ENCODE data around the gene NYAP1. TPM values are rescaled to one million over a fixed set of nuclear protein-coding genes. Genes with fewer than 3 reads are reported as not detected.

The NYAP1 gene
- total RNA-seq, 1 experiment from 2014 or later: 0.23 TPM

DNA sequence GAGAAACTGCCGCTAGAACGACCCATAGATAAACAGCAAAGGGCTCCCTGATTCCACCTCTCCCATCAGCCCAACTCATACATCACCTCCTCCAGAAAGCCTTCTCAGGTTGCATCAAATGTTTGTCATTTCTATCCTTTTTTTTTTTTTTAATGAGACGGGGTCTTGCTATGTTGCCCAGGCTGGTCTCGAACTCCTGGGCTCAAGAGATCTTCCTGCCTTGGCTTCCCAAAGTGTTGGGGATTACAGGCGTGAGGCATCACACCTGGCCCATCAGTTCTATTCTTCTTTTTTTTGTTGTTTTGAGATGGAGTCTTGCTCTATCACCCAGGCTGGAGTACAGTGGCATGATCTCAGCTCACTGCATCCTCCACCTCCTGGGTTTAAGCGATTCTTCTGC lies 26.7 kb upstream of the NYAP1 start:
- no peak for DNase-seq (ENCODE audit: low read depth)

DNA sequence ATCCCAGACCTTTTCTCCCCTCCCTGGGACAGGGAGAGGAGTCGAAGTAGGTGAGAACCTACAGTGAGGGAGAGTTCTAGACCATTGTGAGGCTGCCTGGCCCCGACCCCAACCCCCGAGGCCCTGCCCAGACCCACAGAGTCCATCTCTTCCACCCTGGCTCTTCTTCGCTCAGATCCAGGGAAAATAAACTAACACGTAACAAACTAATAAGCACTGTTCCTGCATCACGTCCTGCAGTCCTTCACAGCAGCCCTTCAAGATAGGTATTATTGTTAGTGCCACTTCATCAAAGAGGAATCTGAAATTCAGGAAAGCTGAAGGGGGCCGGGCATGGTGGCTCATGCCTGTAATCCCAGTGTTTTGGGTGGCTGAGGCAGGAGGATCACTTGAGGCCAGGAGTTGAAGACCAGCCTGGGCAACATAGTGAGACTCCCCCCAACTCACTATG lies 19.5 kb upstream of the NYAP1 start, which contains the start of gene SPACDR:
Gene SPACDR (minus strand): TSS at position 51 of the 451 bp plus-strand sequence. CDS start 235 bp downstream, outside the sequence.
- DNase-seq (ENCODE audit: low read depth): no peak

DNA sequence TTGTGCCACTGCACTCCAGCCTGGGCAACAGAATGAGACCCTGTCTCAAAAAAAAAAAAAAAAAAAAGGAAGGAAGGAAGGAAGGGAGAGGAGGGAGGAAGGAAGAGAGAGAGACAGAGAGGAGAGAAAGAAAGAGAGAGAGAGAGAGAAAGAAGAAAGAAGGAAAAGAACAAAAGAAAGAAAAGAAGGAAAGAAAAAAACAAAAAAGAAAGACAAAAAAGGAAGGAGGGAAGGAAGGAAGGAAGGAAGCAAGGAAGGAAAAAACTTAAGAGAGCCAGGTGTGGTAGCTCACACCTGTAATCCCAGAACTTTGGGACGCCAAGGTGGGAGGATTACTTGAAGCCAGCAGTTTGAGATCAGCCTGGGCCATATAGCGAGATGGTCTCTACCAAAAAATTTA lies 18.9 kb upstream of the NYAP1 start:
- DNase-seq (ENCODE audit: low read depth): no peak

DNA sequence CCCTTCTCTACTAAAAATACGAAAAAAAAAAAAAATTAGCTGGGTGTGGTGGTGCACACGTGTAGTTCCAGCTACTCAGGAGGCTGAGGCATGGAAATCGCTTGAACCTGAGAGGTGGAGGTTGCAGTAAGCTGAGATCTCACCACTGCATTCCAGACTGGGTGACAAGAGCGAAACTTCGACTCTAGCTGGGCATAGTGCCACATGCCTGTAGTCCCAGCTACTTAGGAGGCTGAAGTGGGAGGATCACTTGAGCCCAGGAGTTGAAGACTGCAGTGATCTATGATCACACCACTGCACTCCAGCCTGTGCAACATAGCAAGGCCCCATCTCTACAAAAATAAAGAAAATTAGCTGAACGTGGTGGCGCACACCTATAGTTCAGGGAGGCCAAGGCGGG lies 18.4 kb upstream of the NYAP1 start:
- DNase-seq (ENCODE audit: low read depth): no peak

DNA sequence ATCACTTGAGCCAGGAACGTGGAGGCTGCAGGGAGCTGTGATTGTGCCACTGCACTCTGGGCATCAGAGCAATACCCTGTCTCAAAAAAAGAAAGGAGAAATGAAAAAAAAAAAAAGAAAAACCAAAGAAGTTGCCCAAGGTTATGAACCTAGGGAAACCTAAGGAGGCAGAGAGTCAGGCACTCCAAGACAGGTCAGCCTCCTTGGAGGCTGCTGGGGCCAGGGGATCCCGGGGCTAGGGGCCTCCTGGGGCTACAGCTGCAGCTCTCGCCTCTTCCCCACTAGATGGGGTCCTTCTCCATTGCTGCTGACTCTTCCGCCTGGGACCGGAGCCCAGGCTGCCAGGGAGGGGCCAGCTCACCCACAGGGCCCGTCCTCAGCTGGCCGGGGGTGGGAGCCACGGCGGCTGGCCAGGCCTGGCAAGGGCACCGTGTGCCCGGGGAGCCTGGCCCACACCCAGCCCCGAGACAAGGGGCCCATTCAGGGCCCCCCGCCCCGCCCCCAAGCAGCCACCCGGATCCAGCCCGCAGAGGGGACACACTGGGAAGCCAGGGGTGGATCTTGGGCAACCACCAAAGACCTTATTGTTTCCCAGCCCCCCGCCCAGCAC lies 17.9 kb upstream of the NYAP1 start:
- DNase-seq (ENCODE audit: low read depth): peak; percentile 84

DNA sequence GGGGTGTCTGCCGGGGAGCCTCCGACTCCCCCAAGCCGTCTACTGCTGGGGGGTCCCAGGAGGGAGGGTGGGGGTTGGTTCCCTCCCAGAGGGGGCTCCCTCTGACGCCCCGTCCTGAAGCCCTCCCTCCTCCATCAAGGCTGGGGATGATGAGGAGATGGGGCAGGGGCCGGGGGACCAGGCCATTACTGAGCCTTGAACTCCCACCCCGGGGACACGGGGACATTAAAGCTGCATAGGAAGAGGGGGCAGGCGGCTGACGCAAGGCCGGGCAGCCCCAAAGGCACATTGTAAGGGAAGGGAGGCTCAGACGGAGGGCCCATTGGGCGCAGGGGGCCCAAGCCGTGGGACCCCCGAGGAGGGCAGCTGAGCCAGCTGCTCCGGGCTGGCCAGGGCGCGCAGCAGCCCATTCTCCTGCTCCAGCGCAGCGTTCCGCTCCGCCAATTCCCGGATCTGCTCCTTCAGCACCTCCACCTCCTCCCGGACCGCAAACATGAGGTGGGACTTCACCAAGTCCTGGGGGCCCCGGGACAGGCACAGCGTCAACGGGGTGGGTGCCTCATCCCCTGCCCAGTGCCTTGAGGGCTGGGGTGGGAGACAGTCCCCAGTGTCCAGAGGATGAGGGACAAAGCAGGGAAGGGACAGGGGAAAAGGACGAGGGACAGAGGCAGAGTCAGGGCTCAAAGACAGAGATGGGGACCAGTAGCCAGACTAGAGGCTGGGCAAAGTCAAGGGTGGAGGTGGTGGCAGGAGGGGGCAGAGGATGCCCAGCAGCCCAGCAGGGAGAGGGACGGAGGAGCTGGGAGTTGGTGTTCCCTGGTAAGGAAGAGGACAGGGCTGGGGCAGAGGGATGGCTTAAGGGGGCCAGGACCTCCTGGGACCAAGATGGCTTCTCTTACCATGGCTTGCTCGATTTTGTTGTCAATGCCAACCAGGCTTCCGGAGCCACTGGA lies 16.8 kb upstream of the NYAP1 start:
- DNase-seq (ENCODE audit: low read depth): no peak

DNA sequence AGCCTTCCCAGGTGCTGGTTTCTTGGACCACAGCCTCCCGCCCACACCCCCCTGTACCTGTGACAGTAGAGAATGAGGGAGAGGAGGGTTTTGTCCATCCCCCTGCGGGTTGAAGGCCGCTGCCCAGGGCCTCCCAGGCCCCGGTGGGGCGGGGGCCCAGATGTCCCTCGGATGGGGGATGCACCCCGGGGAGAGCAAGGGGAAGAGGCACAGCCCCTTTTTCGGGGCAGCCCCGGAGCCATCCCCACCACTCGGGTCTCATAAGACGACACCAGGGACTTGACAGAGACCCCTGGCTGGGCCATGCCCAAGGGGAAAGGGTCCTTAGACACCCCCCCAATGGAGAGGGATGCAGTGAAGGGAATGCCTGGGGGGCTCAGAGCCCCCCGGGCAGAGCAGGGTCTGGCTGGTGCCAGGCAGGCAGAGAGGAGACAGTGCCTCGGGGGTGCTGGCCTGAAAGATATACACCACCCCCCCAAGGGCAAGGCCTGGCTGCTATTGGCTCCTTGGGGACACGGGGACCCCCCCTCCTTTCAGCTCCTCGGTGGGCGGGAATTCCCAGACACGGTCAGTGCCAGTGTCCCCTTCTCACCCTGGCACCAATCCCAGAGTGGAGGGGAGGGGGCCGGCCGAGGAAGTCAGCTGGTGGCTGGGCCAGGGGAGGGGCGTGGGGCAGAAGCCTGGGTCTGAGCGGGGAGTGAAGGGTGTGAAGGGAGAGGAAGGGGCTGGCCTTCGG lies 15.9 kb upstream of the NYAP1 start:
- DNase-seq (ENCODE audit: low read depth): no peak

DNA sequence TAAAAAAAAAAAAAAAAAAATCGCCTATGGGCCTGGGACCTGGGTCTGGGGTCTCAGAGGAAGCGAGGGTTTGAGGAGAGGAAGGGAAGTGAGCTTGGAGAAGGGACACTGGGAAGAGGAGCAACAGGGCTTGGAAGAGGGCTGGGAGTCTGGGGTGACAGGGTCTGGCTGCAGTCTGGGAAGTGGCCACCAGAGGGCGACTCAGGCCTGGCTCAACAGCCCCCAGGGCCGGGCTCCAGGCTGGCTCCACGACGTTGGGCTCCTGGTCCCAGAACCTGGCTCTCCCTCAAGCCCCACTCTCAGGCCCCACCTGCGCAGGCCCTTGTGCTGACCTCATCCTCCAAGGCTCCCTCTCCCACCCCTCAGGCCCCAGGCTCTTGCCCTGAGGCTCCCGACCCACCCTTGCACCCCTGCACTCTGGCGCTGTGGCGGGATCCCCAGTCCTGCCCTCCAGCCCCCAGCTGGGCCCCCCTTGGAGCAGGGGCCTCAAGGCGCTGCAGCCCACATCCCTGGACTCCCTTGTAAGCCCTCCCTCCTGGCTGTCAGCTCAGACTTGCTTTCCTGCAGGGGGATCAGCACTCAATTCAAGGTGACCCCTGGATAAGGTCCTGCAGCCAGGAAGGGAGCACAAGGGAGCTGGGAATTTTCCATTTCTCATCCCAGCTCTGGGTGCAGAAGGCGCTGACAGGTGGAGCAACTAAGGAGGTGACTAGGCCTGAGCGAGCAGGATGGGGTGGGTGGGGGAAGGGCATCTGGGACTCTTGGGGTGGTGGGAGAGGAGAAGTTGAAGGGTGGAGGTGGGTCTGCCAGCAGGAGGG lies 14.3 kb upstream of the NYAP1 start:
- DNase-seq (ENCODE audit: low read depth): peak; percentile 61

DNA sequence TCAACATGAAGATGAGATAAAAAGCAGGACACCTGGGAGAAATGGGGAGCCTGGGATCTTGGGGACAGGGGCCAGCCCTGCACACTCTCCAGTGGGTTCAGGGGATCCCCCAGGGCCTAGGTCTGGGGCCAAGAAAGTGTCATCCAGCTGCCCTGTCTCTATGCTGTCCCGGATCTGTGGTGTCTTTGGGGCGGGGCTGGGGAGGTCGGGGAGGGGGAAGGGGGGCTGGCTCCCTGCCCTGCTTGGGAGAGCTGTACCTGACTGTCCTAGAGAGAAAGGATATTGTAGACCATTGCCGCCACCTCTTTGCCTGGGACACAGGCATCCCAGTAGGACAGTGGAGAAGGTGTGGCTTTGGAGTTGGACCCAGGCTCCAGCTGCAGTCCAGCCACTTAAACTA lies 12.7 kb upstream of the NYAP1 start:
- DNase-seq (ENCODE audit: low read depth): no peak

DNA sequence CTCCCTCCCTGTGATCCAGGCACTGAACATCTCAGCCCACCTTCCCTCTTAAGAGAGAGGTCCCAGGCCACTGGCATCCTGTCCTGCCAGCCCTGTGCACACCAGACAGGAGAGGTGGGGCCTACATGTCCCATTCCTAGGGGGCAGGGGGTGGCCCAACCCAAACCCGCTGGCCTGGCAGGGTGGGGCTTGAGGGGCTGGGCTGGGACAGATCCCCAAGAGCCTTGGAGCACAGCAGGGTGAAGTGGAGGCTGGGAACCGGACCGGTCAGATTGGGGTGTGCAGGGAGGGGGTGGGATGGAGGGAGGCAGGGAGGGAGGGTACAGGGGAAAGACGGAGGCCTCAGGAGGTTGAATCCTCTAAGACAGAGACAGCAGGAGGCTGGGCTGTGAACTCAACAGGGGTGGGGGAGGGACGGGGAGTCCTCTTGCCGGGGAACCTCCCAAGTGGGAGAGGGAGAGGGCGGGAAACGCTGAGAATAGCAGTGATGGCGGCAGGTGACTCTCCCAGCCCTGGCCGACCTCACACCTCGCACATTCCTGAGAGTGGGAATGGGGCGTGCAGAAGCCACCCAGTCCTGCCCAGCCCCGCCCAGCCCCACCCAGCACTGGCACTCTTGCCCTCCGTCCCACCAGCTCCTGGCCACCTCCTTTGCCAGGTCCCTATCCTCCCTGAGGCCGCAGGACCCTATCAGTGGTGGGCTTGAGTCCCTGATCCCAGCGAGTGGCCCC lies 11.4 kb upstream of the NYAP1 start:
- DNase-seq (ENCODE audit: low read depth): no peak

DNA sequence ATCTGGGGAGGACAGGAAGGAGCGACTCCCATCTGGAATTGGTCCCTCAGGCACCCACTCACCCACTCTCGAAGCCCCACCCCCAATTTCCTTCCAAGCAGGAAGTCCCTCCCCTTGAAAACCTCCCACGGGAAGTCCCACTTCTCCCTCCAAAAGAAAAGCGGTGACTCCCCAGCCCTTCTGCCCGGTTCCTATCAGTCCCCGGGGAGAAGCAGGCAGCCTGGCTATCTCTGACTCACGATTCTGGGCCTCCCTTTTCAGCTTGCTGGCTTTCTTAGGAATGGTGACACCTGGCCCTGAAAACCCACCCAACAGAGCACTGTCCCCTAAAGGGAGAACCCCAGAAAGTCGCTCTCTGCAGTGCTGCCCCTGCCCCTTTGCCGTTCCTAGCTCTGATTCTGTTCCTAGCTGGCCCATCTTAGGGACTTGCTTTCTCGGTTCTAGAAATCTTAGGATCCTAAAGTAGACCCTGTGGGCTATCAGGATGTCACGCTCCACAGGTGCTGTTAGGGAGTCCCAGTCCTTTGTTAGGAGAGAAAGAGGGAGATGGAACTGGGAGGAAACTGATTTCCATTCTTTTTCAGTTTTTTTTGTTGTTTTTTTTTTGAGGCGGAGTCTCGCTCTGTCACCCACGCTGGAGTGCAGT lies 10.8 kb upstream of the NYAP1 start:
- peak; percentile 66 for DNase-seq (ENCODE audit: low read depth)

DNA sequence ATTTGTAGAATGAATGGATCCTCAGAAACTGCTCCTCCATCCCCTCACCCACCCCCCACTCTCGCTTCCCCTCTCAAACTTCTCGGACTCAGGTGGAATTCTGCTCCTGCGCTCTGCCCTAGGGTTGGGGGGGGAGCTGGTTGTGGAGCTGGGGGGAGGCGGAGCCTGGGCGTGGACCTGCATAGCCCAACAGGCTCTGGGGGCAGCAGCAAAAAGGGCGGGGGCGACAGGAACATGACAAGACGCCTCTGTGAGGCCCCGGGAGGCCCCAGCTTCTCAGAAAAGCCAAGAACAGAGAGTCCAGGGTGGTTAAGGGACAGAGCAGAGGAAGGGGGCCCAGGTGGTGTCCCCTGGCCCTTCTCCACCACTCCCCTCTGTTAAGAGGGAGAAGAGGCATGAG lies 8.2 kb upstream of the NYAP1 start:
- no peak for DNase-seq (ENCODE audit: low read depth)

DNA sequence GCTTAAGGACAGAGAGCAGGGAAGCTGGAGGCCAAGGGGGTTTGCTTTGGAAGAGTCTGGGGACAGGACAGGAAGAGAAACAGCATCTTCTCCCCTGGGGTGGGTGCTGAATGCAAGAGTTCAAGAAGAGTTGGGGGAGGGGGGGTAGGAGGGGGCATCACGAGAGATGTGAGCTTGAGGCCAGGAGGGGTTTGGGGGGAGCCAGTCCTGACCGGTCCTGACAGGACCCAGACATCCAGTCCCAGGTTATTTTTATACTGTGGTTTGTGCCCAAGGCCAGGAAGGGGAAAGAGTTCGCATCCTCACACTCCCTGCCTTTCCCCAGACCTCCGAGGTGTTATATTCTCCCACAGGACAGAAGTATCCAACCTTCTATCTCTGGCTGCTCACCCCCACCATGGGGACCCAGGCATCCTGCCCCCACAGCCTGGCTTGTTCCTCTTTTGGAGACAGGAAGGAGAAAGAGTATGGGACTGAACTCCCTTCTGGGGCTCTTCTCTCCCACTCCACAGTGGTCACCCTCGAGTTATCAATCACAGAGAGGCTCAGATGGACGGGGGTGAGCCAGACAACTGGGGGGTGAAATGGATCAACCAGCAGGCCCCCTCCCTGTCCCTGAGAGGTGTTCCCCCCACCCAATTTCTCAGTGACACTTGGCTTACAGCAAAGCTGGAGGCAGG lies 7.5 kb upstream of the NYAP1 start:
- no peak for DNase-seq (ENCODE audit: low read depth)

DNA sequence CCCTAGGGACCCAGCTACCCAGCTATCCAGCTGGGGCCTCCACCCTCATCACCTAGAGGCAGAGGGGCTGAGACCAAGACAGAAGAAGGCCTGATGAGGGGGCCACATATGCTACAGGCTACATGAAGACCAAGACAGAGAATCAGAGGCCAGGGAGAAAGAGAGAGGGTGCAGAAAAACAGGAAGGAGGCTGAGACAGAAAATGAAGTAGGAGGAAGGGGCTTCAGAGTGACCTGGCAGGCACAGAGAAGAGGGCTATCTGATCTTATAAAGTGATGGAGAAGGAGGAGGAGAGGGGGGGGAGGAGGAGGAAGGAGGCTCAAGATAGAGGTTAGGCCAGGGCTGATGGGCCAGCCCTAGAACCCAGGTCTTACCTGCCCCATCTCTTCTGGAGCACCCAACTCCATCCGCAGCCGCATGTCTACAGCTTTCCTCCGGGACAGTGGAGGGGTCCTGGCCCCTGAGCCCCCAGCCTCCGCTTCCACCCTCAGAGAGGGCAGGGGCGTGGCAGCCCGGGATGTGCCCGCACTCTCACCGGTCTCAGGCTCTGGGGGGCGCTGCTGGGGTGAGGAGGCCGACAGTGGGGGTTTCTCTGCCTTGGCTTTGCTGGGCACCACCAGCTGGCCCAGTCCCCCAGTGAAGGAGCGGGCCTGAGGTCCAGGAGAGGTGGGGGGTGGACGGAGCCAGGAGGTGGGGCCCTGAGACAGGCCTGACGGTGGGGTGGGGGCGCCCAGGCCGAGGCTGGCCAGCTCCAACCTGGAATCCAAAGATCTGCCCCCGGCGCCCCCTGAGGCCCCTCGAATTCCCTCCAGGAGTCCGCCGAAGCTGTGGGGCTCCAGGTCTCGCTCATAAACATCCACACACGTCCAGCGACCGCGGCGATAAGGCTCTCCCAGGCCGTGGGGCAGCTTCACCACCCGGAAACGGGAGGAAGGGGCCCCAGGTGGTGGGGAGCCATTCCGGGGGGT lies 6.5 kb upstream of the NYAP1 start:
- no peak for DNase-seq (ENCODE audit: low read depth)

DNA sequence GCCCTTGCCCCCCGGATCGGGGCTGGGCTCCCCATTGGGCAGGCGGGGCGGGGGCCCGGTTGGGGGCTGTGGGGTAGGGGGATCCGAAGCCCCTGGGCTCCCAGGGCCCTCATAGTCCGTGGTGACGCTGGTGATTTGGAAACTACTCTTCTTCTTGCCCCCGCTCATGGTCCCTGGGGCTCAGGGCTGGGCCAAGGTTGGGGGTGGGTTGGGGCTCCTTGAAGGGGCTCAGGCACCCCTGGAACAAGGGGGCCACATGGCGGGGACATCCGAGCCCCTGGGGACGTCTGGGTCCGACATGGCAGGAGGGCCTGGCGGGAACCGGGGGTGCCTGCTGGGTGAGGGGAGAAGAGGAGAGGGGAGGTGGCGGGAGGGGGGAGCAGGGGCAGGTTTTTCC lies 5.9 kb upstream of the NYAP1 start:
- no peak for DNase-seq (ENCODE audit: low read depth)

DNA sequence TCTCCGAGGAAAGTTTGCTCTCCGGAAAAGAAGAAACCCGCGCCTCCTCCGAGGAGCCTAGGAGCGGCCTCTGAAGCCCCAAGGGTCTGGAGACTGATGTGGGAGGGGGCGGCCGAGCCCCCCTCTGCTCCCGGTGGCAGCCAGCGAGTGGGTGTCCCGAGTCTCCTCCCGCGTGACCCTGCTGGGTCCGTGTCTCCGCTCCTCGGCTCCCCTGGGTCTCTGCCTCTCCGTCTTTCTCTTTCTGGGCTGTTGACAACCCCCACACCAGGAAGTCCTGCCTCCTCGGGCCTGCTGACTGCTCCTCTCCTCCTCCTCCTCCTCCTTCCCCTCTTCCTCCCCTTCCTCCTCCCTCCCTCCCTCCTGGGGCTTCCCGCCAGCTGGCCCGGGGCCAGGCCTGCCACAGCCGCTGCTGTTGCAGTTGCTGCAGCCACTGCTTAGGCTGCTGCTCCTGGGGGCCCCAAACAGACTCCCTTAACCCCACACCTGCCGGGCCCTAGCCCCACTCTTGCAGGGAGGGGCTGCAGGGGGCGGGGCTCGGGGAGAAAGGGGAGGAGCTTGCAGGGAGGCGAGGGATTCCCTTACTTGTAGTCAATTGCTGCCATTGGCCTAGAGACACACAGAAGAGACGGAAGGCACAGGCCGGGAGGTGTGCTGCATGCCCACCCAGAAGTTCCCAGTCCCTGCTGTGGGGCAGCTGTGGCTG lies 4.6 kb upstream of the NYAP1 start, which contains the start of gene TSC22D4:
Gene TSC22D4 (minus strand): TSS at position 257 of the 703 bp plus-strand sequence. CDS start 1,176 bp downstream, outside the sequence.
- peak; percentile 95 for DNase-seq (ENCODE audit: low read depth)

DNA sequence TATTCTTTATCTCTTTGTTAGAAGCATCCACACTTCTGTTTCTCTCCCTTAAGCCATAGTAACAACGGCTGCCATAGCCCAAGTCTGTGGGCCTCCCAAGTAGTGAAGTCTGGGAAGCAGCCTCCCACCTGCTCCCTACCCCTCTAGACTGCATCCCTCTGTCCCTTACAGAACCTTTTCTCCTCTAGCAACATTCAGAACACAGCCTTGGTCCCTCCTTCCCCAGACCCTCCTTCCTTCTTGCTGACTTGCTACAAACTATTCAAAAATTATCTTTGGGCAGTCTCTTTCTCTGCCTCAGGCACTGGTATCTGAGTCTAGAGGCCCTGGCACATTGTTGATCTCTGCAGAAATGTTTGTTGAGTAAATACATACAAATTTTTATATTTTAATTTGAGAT lies 2.3 kb upstream of the NYAP1 start:
- no peak for DNase-seq (ENCODE audit: low read depth)

DNA sequence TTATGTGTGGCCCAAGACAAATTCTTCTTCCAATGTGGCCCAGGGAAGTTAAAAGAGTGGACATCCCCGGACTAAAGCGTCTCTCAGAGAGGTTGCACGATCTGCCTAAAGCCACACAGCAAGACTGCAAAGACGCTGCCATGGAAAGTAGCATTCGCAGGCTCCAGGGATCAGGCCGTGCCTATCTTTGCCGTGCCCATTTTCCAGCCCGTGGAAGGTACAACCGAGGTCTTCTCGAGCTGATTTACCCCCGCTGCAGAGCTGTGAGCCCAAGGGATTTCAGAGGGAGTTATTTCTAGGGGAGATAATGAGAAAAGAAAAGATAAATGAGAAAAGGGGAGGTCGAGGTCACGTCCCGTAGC lies 1.0 kb upstream of the NYAP1 start:
- DNase-seq (ENCODE audit: low read depth): no peak
